ENCODE results near the gene IMPG2. TPM values are rescaled to one million over a fixed set of nuclear protein-coding genes. Genes with fewer than 3 reads are reported as not detected.
A peak's percentile ranks its signal among the peaks of the same experiment; 100 is the strongest.
"Not testable (repeated sequence)": the region's sequence is repeated elsewhere in the genome, so short reads cannot be mapped to it uniquely, and the experiment has no call there.

Gene IMPG2
- total RNA-seq, 2 donors from 2014 or later, result 0.18 to 0.26 TPM

GRCh38 chr3:101311676-101312075 is 8.7 kb downstream of the IMPG2 start:
- Histone ChIP-seq H3K4me1 (ENCODE audit: control insufficient read depth, insufficient read depth, low read length) (peaks cover 11% of the 10 kb centered on the region), H3K9ac (ENCODE audit: extremely low read depth, low read length, poor library complexity, severe bottlenecking) (no peak overlapping the region), H3K4me3 (ENCODE audit: low read length) (no peak overlapping the region), H3K36me3 (ENCODE audit: control insufficient read depth, insufficient read depth, low read length) (no peaks in the 10 kb centered on the region), H3K27ac (ENCODE audit: low read depth, low read length) (no peak overlapping the region), H3K27me3 (ENCODE audit: control insufficient read depth, insufficient read depth, low read length, poor library complexity, severe bottlenecking) (no peaks in the 10 kb centered on the region), H3K9me3 (ENCODE audit: control insufficient read depth, low read length) (peaks cover 54% of the 10 kb centered on the region)
- Mint-ChIP-seq H3K27me3 (ENCODE audit: insufficient read depth) (peaks cover 2% of the 10 kb centered on the region), H3K4me3 (no peak overlapping the region), H3K36me3 (ENCODE audit: low read depth) (peaks cover 22% of the 10 kb centered on the region), H3K4me1 (peaks cover 4% of the 10 kb centered on the region), H3K9me3 (peaks cover 39% of the 10 kb centered on the region), H3K27ac (no peak overlapping the region)
- WGBS, 2 experiments (ENCODE audit: insufficient coverage in 1 of 2, insufficient read length in 1 of 2), result 98 to 100% methylated on average over 1 to 2 of the region's 2 CpGs
- TF ChIP-seq CTCF (conservative IDR thresholded peaks at IDR 0.05), result no peak
- DNase-seq, result no peak

GRCh38 chr3:101310978-101311375 is 9.4 kb downstream of the IMPG2 start:
- Histone ChIP-seq H3K4me1 (ENCODE audit: control insufficient read depth, insufficient read depth, low read length) (peaks cover 11% of the 10 kb centered on the region), H3K27ac (ENCODE audit: low read depth, low read length) (no peak overlapping the region), H3K27me3 (ENCODE audit: control insufficient read depth, insufficient read depth, low read length, poor library complexity, severe bottlenecking) (no peaks in the 10 kb centered on the region), H3K36me3 (ENCODE audit: control insufficient read depth, insufficient read depth, low read length) (no peaks in the 10 kb centered on the region), H3K9me3 (ENCODE audit: control insufficient read depth, low read length) (peaks cover 61% of the 10 kb centered on the region), H3K4me3 (ENCODE audit: low read length) (no peak overlapping the region), H3K9ac (ENCODE audit: extremely low read depth, low read length, poor library complexity, severe bottlenecking) (no peak overlapping the region)
- H3K9me3 Mint-ChIP-seq, result peaks cover 44% of the 10 kb centered on the region
- DNase-seq, result no peak
- no peak overlapping the region for H3K27ac Mint-ChIP-seq
- peaks cover 22% of the 10 kb centered on the region for H3K36me3 Mint-ChIP-seq (ENCODE audit: low read depth)
- TF ChIP-seq CTCF (conservative IDR thresholded peaks at IDR 0.05), result no peak
- no peak overlapping the region for H3K4me3 Mint-ChIP-seq
- H3K27me3 Mint-ChIP-seq (ENCODE audit: insufficient read depth), result peaks cover 2% of the 10 kb centered on the region
- H3K4me1 Mint-ChIP-seq, result peaks cover 4% of the 10 kb centered on the region

GRCh38 chr3:101308147-101308772 is 12.1 kb downstream of the IMPG2 start:
- H3K27me3 ChIP-seq (ENCODE audit: control insufficient read depth, insufficient read depth, low read length, poor library complexity, severe bottlenecking); H3K27ac Mint-ChIP-seq; H3K9ac ChIP-seq (ENCODE audit: extremely low read depth, low read length, poor library complexity, severe bottlenecking); H3K4me1 ChIP-seq (ENCODE audit: control insufficient read depth, insufficient read depth, low read length); H3K27ac ChIP-seq (ENCODE audit: low read depth, low read length); H3K4me1 Mint-ChIP-seq; H3K4me3 Mint-ChIP-seq; H3K27me3 Mint-ChIP-seq (ENCODE audit: insufficient read depth); H3K36me3 ChIP-seq (ENCODE audit: control insufficient read depth, insufficient read depth, low read length): not testable (repeated sequence)
- Mint-ChIP-seq H3K36me3 (ENCODE audit: low read depth) (peaks cover 22% of the 10 kb centered on the region), H3K9me3 (peaks cover 44% of the 10 kb centered on the region)
- peak overlapping the region; percentile 60 for H3K4me3 ChIP-seq (ENCODE audit: low read length)
- peaks cover 63% of the 10 kb centered on the region for H3K9me3 ChIP-seq (ENCODE audit: control insufficient read depth, low read length)
- DNase-seq, result peak; percentile 43

- no peak overlapping the region for H3K4me3 ChIP-seq (ENCODE audit: low read length)
- peaks cover 48% of the 10 kb centered on the region for H3K9me3 ChIP-seq (ENCODE audit: control insufficient read depth, low read length)
- Mint-ChIP-seq H3K4me3 (no peak overlapping the region), H3K9me3 (peaks cover 26% of the 10 kb centered on the region), H3K27me3 (ENCODE audit: insufficient read depth) (no peaks in the 10 kb centered on the region), H3K27ac (no peak overlapping the region), H3K36me3 (ENCODE audit: low read depth) (peaks cover 14% of the 10 kb centered on the region), H3K4me1 (peaks cover 16% of the 10 kb centered on the region)
- no peaks in the 10 kb centered on the region for H3K36me3 ChIP-seq (ENCODE audit: control insufficient read depth, insufficient read depth, low read length)
- H3K27me3 ChIP-seq (ENCODE audit: control insufficient read depth, insufficient read depth, low read length, poor library complexity, severe bottlenecking), result no peaks in the 10 kb centered on the region
- H3K27ac ChIP-seq (ENCODE audit: low read depth, low read length), result no peak overlapping the region
- H3K9ac ChIP-seq (ENCODE audit: extremely low read depth, low read length, poor library complexity, severe bottlenecking), result no peak overlapping the region
- no peaks in the 10 kb centered on the region for H3K4me1 ChIP-seq (ENCODE audit: control insufficient read depth, insufficient read depth, low read length)
- TF ChIP-seq CTCF (conservative IDR thresholded peaks at IDR 0.05), result no peak
- no peak for DNase-seq
Measured at GRCh38 chr3:101303836-101304235, 16.5 kb downstream of the IMPG2 start.

All from endodermal cell (in vitro differentiated cells).